ENCODE results near the gene KLF9. TPM values are rescaled to one million over a fixed set of nuclear protein-coding genes. Genes with fewer than 3 reads are reported as not detected.

The KLF9 gene
- total RNA-seq, 2 experiments from 2014 or later = 132 to 135 TPM

- H3K9me3 Mint-ChIP-seq = no peaks in the 10 kb centered on the region
- no peak for TF ChIP-seq CTCF (IDR thresholded peaks at IDR 0.05)
- ChIA-PET POLR2A (interaction anchor here (3.4 to 8.8 kb wide), 2 partner anchors 12 to 19 kb away, joined by 20 to 91 read pairs; partner anchors contain the start of gene KLF9), CTCF (no interaction called here)
- H3K4me3 Mint-ChIP-seq = no peak overlapping the region
- no peak for ATAC-seq (ENCODE audit: poor library complexity)
- no peaks in the 10 kb centered on the region for H3K27me3 Mint-ChIP-seq
- Histone ChIP-seq H3K4me3 (ENCODE audit: low read length) (no peak overlapping the region), H3K27ac (ENCODE audit: low read depth in 1 of 2, low read length in 2 of 2) (peak overlapping the region in 1 of 2 donors; percentile 37), H3K27me3 (ENCODE audit: control insufficient read depth in 1 of 2, insufficient read depth in 2 of 2, low read length in 2 of 2) (no peaks in the 10 kb centered on the region), H3K4me1 (ENCODE audit: insufficient read depth, low read length) (peaks cover 74% of the 10 kb centered on the region), H3K9me3 (ENCODE audit: control insufficient read depth in 1 of 2, insufficient read depth in 1 of 2, low read length in 2 of 2) (no peaks in the 10 kb centered on the region), H3K36me3 (ENCODE audit: insufficient read depth, low read length) (no peaks in the 10 kb centered on the region)
- no peak for DNase-seq
- peak overlapping the region; percentile 74 for H3K27ac Mint-ChIP-seq
- H3K36me3 Mint-ChIP-seq (ENCODE audit: low read depth) = no peaks in the 10 kb centered on the region
- intact Hi-C loops (cut with DNase I, micrococcal nuclease) = loop anchor here in 1 of 2 experiments (10.0 kb wide), 1 partner anchor 45 kb away; no protein-coding TSS in a partner anchor
- peaks cover 75% of the 10 kb centered on the region for H3K4me1 Mint-ChIP-seq (ENCODE audit: low read depth)
Observed at GRCh38 chr9:70400107-70400892, 14.2 kb downstream of the KLF9 start.

GRCh38 chr9:70399141-70399540 lies 15.3 kb downstream of the KLF9 start:
- H3K4me1 ChIP-seq (ENCODE audit: insufficient read depth, low read length) = peaks cover 70% of the 10 kb centered on the region
- intact Hi-C loops (cut with DNase I, micrococcal nuclease) = loop anchor here in 1 of 2 experiments (5.0 kb wide), 2 partner anchors 88 to 203 kb away; no protein-coding TSS in a partner anchor
- CTCF ChIA-PET = no interaction called here

GRCh38 chr9:70398145-70398556 lies 16.3 kb downstream of the KLF9 start:
- Mint-ChIP-seq H3K4me1 (ENCODE audit: low read depth) (peaks cover 75% of the 10 kb centered on the region), H3K27ac (peak overlapping the region; percentile 74), H3K9me3 (no peaks in the 10 kb centered on the region), H3K36me3 (ENCODE audit: low read depth) (no peaks in the 10 kb centered on the region), H3K27me3 (no peaks in the 10 kb centered on the region), H3K4me3 (peak overlapping the region; percentile 57)
- H3K9me3 ChIP-seq (ENCODE audit: control insufficient read depth in 1 of 2, insufficient read depth in 1 of 2, low read length in 2 of 2) = no peaks in the 10 kb centered on the region
- peak overlapping the region; percentile 7 for H3K4me3 ChIP-seq (ENCODE audit: low read length)
- DNase-seq (peak in 3 of 14 experiments; percentile 66 to 84 (median 70)), ATAC-seq (ENCODE audit: poor library complexity) (peak; percentile 90)
- ChIA-PET POLR2A (interaction anchor here (0.7 to 8.8 kb wide), 5 partner anchors 10 to 204 kb away, joined by 3 to 91 read pairs (median 9); partner anchors contain the start of gene KLF9), CTCF (interaction anchor here (0.8 kb wide), 1 partner anchor 58 kb away, joined by 3 read pairs; no protein-coding TSS in a partner anchor)
- H3K27me3 ChIP-seq (ENCODE audit: control insufficient read depth in 1 of 2, insufficient read depth in 2 of 2, low read length in 2 of 2) = no peaks in the 10 kb centered on the region
- H3K27ac ChIP-seq (ENCODE audit: low read depth in 1 of 2, low read length in 2 of 2) = peak overlapping the region; percentile 47 to 51
- intact Hi-C loops (cut with DNase I, micrococcal nuclease) = loop anchor here in 1 of 2 experiments (1.0 to 5.0 kb wide), 3 partner anchors 16 to 204 kb away; partner anchors contain the start of gene KLF9
- no peaks in the 10 kb centered on the region for H3K36me3 ChIP-seq (ENCODE audit: insufficient read depth, low read length)
- TF ChIP-seq CTCF (IDR thresholded peaks at IDR 0.05) = no peak
- peaks cover 67% of the 10 kb centered on the region for H3K4me1 ChIP-seq (ENCODE audit: insufficient read depth, low read length)

More at GRCh38 chr9:70399141-70399540, 15.3 kb downstream of the KLF9 start:
- Mint-ChIP-seq H3K36me3 (ENCODE audit: low read depth) (no peaks in the 10 kb centered on the region), H3K9me3 (no peaks in the 10 kb centered on the region), H3K4me3 (peak overlapping the region; percentile 8), H3K4me1 (ENCODE audit: low read depth) (peaks cover 76% of the 10 kb centered on the region), H3K27me3 (no peaks in the 10 kb centered on the region), H3K27ac (peak overlapping the region; percentile 74)
- Histone ChIP-seq H3K27me3 (ENCODE audit: control insufficient read depth in 1 of 2, insufficient read depth in 2 of 2, low read length in 2 of 2) (no peaks in the 10 kb centered on the region), H3K4me3 (ENCODE audit: low read length) (no peak overlapping the region), H3K9me3 (ENCODE audit: control insufficient read depth in 1 of 2, insufficient read depth in 1 of 2, low read length in 2 of 2) (no peaks in the 10 kb centered on the region), H3K36me3 (ENCODE audit: insufficient read depth, low read length) (no peaks in the 10 kb centered on the region), H3K27ac (ENCODE audit: low read depth in 1 of 2, low read length in 2 of 2) (peak overlapping the region; percentile 10 to 37)
- POLR2A ChIA-PET = interaction anchor here (0.7 to 8.8 kb wide), 6 partner anchors 9 to 203 kb away, joined by 3 to 91 read pairs (median 7); partner anchors contain the start of gene KLF9
- DNase-seq = no peak
- ATAC-seq (ENCODE audit: poor library complexity) = no peak
- no peak for TF ChIP-seq CTCF (IDR thresholded peaks at IDR 0.05)
